CD14-positive monocyte (primary cell): Measurements from ENCODE around the gene ZNF334. TPM values are rescaled to one million over a fixed set of nuclear protein-coding genes. Genes with fewer than 3 reads are reported as not detected.
A peak's percentile ranks its signal among the peaks of the same experiment; 100 is the strongest.

Experiments
- DNase-seq, 3 donors: peaks; one replicate each; pipeline ENCODE4 v3.0.0-alpha.2; 2011 to 2022
- H2AFZ ChIP-seq: 2 replicates; pipeline ENCODE4 v1.6.0; 2012; ENCODE audit warnings: mild to moderate bottlenecking, low read depth, low read length, inconsistent platforms; ENCODE audit not compliant: insufficient read depth, poor library complexity, severe bottlenecking
- H3K27ac ChIP-seq, 2 donors: 1 replicate in 1 of 2; 2 replicates in 1 of 2; pipeline ENCODE4 v1.5.1; 2012 to 2013; ENCODE audit warnings: low read length in 2 of 2, control low read depth in 1 of 2, inconsistent platforms in 1 of 2, low read depth in 1 of 2, mild to moderate bottlenecking in 1 of 2
- H3K27me3 ChIP-seq, 2 donors: one replicate each; pipeline versions ENCODE4 v1.6.0 to v1.6.1; 2011 to 2013; ENCODE audit warnings: low read length in 2 of 2; ENCODE audit not compliant: control insufficient read depth in 2 of 2, insufficient read depth in 2 of 2
- H3K36me3 ChIP-seq, 2 donors: replicated peaks in 1 of 2; 1 replicate in 1 of 2; 2 replicates in 1 of 2; pipeline versions ENCODE4 v1.5.1 to v1.6.1; 2012 to 2013; ENCODE audit warnings: low read length in 2 of 2, control low read depth in 1 of 2, inconsistent platforms in 1 of 2, mild to moderate bottlenecking in 1 of 2; ENCODE audit not compliant: insufficient read depth in 2 of 2, control insufficient read depth in 1 of 2
- H3K4me1 ChIP-seq, 2 donors: 1 replicate in 1 of 2; 2 replicates in 1 of 2; pipeline versions ENCODE4 v1.5.1 to v1.6.1; 2012 to 2013; ENCODE audit warnings: low read length in 2 of 2, control low read depth in 1 of 2, inconsistent platforms in 1 of 2, mild to moderate bottlenecking in 1 of 2, moderate library complexity in 1 of 2; ENCODE audit not compliant: insufficient read depth in 2 of 2, control insufficient read depth in 1 of 2
- H3K4me2 ChIP-seq: replicated peaks from 2 replicates; pipeline ENCODE3; 2012; ENCODE audit warnings: low read length, moderate library complexity, mild to moderate bottlenecking; ENCODE audit not compliant: poor library complexity, severe bottlenecking; ENCODE audit errors: extremely low read depth
- H3K4me3 ChIP-seq, 3 experiments: fragments of 200-600 bp in 1 of 3; sonication (generic) in 1 of 3; replicated peaks in 1 of 3; 1 replicate in 2 of 3; 2 replicates in 1 of 3; pipeline ENCODE4 v1.5.1; 2011 to 2013; ENCODE audit warnings: low read length in 3 of 3, mild to moderate bottlenecking in 3 of 3, control low read depth in 2 of 3, low read depth in 2 of 3, inconsistent platforms in 1 of 3, moderate library complexity in 1 of 3
- H3K79me2 ChIP-seq: 2 replicates; pipeline ENCODE4 v1.6.0; 2012; ENCODE audit warnings: mild to moderate bottlenecking, control low read depth, inconsistent platforms, low read length, moderate library complexity; ENCODE audit not compliant: insufficient read depth
- H3K9ac ChIP-seq: 2 replicates; pipeline ENCODE4 v1.6.0; 2017; ENCODE audit warnings: low read length, mild to moderate bottlenecking; ENCODE audit not compliant: insufficient read depth, poor library complexity, severe bottlenecking
- H3K9me3 ChIP-seq, 2 donors: replicated peaks in 1 of 2; 1 replicate in 1 of 2; 2 replicates in 1 of 2; pipeline versions ENCODE4 v1.5.1 to v1.6.1; 2012 to 2013; ENCODE audit warnings: low read length in 2 of 2, control low read depth in 1 of 2; ENCODE audit not compliant: control insufficient read depth in 1 of 2, insufficient read depth in 1 of 2
- H4K20me1 ChIP-seq: 2 replicates; pipeline ENCODE4 v1.6.0; 2012; ENCODE audit warnings: mild to moderate bottlenecking, low read length, control low read depth, moderate library complexity; ENCODE audit not compliant: insufficient read depth
- H3K27ac Mint-ChIP-seq, 7 donors: one replicate each; pipeline ENCODE4 v1.8.0; 2020; ENCODE audit warnings: mild to moderate bottlenecking in 7 of 7, mixed read lengths in 7 of 7, moderate library complexity in 6 of 7, inconsistent platforms in 2 of 7
- H3K27me3 Mint-ChIP-seq, 3 donors: one replicate each; pipeline ENCODE4 v1.8.0; 2021 to 2022; ENCODE audit warnings: low read depth in 3 of 3, mild to moderate bottlenecking in 3 of 3, mixed read lengths in 3 of 3, moderate library complexity in 3 of 3, inconsistent platforms in 1 of 3
- H3K36me3 Mint-ChIP-seq, 2 donors: one replicate each; pipeline ENCODE4 v1.8.0; 2020; ENCODE audit warnings: mixed read lengths in 2 of 2, inconsistent platforms in 1 of 2, mild to moderate bottlenecking in 1 of 2
- H3K4me1 Mint-ChIP-seq: one replicate; pipeline ENCODE4 v1.8.0; 2020; ENCODE audit warnings: mild to moderate bottlenecking, mixed read lengths
- H3K4me3 Mint-ChIP-seq, 2 donors: one replicate each; pipeline ENCODE4 v1.8.0; 2020; ENCODE audit warnings: mild to moderate bottlenecking in 2 of 2, mixed read lengths in 2 of 2, moderate library complexity in 1 of 2
- H3K9me3 Mint-ChIP-seq, 7 donors: one replicate each; pipeline ENCODE4 v1.8.0; 2020 to 2022; ENCODE audit warnings: mixed read lengths in 7 of 7, mild to moderate bottlenecking in 6 of 7, moderate library complexity in 6 of 7, inconsistent platforms in 2 of 7
- WGBS: methylation state at CpG from one replicate; pipeline ENCODE4 v1.1.5; 2013; ENCODE audit warnings: missing lambda C conversion rate; ENCODE audit not compliant: insufficient coverage; 5-methylcytosine and 5-hydroxymethylcytosine counted together
- intact Hi-C, 2 donors: fragments of 100-400 bp; cut with micrococcal nuclease; formaldehyde crosslinking; loops; one replicate each; pipeline versions ENCODE4 v1.15.0 to v1.15.1; 2023
- polyA plus RNA-seq, 3 donors: library from polyadenylated mRNA; depleted of rRNA in 1 of 3; unstranded in 2 of 3; stranded (reverse) in 1 of 3; fragments of 300-500 nt in 2 of 3; fragments of >200 nt in 1 of 3; fragmentation: Illumina TruSeq in 2 of 3; gene quantifications; 1 replicate in 2 of 3; 2 replicates in 1 of 3; pipeline ENCODE4 v1.2.3, GENCODE V29; 2012 to 2021
- TF ChIP-seq, protein P1 (sequence below): fragments of 200-600 bp; IDR thresholded peaks from one replicate; pipeline ENCODE4 v1.8.0; 2022; ENCODE audit warnings: antibody characterized with exemption, mild to moderate bottlenecking

Gene ZNF334
- polyA plus RNA-seq, 3 donors: 0.04 TPM; not detected in 2

DNA sequence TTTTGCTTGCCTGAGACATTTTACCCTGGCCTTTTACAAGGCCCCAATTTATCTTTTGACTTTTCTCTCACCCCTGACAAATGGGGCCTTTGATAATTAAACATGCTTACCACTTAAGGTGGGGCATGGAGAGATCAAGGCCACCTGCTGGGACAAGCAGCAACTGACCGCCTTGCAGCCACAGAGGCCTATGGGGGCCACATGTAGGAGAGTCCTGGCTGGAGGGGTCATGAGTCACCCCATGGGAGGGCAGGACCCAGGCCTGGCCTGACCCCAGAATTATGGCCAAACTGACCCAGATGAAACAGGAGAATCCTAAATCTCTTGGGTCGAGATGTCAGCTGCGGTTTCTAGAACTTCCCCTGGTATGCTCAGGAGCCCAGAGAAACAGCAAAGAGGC, 45.6 kb upstream of the ZNF334 start:
- TF ChIP-seq, protein P1, sequence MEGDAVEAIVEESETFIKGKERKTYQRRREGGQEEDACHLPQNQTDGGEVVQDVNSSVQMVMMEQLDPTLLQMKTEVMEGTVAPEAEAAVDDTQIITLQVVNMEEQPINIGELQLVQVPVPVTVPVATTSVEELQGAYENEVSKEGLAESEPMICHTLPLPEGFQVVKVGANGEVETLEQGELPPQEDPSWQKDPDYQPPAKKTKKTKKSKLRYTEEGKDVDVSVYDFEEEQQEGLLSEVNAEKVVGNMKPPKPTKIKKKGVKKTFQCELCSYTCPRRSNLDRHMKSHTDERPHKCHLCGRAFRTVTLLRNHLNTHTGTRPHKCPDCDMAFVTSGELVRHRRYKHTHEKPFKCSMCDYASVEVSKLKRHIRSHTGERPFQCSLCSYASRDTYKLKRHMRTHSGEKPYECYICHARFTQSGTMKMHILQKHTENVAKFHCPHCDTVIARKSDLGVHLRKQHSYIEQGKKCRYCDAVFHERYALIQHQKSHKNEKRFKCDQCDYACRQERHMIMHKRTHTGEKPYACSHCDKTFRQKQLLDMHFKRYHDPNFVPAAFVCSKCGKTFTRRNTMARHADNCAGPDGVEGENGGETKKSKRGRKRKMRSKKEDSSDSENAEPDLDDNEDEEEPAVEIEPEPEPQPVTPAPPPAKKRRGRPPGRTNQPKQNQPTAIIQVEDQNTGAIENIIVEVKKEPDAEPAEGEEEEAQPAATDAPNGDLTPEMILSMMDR: no peak
- no peak overlapping the region for H3K27ac Mint-ChIP-seq
- H4K20me1 ChIP-seq: no peaks in the 10 kb centered on the region
- no peak overlapping the region for H2AFZ ChIP-seq
- no peak overlapping the region for H3K4me3 Mint-ChIP-seq
- no peak for DNase-seq
- intact Hi-C loops: loop anchor here in 1 of 2 donors (10.0 kb wide), 1 partner anchor 126 kb away; the partner anchor contains the start of gene TP53RK
- H3K4me1 Mint-ChIP-seq: no peaks in the 10 kb centered on the region
- peaks cover 4 to 6% (median 6%) of the 10 kb centered on the region in 3 donors for H3K27me3 Mint-ChIP-seq
- H3K36me3 Mint-ChIP-seq: no peaks in the 10 kb centered on the region
- no peak overlapping the region for H3K4me3 ChIP-seq
- no peak overlapping the region for H3K27ac ChIP-seq
- peaks cover 3 to 8% of the 10 kb centered on the region in 2 donors for H3K4me1 ChIP-seq
- H3K9me3 ChIP-seq: no peaks in the 10 kb centered on the region
- H3K36me3 ChIP-seq: no peaks in the 10 kb centered on the region
- no peak overlapping the region for H3K4me2 ChIP-seq
- 97% methylated on average over 3 of the region's 3 CpGs for WGBS
- H3K9me3 Mint-ChIP-seq: no peaks in the 10 kb centered on the region
- no peak overlapping the region for H3K9ac ChIP-seq
- no peaks in the 10 kb centered on the region for H3K27me3 ChIP-seq
- H3K79me2 ChIP-seq: no peaks in the 10 kb centered on the region

DNA sequence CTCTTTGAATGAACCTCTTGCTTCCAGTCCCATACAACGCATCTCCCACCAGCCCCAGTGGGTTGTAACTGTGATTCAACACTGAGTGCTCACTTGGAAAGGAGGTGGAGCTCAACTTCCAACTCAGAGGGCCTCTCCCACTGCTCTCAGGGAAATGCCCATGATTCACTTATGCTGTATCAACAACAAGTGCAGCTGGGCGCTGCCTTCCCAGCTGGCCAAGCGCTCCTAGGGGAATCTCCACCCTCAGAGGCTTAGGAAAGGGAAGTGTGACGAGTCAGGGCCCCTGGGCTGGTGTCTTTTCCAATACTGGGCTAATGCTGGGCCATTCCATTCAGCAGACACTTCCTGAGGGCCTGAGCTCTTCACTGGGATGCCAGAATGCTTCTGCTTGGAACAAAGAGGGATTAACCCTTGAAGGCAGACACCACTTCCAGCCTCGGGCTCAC, 45.2 kb upstream of the ZNF334 start:
- Histone ChIP-seq H2AFZ (no peak overlapping the region), H3K4me2 (no peak overlapping the region), H3K4me1 (peaks cover 3 to 8% of the 10 kb centered on the region in 2 donors), H3K4me3 (no peak overlapping the region), H3K27me3 (no peaks in the 10 kb centered on the region), H3K36me3 (no peaks in the 10 kb centered on the region), H3K9me3 (no peaks in the 10 kb centered on the region), H4K20me1 (no peaks in the 10 kb centered on the region), H3K79me2 (no peaks in the 10 kb centered on the region), H3K27ac (no peak overlapping the region), H3K9ac (no peak overlapping the region)
- TF ChIP-seq, protein P1: no peak
- Mint-ChIP-seq H3K36me3 (no peaks in the 10 kb centered on the region), H3K9me3 (no peaks in the 10 kb centered on the region), H3K27ac (no peak overlapping the region), H3K4me1 (no peaks in the 10 kb centered on the region), H3K27me3 (peaks cover 4 to 6% (median 6%) of the 10 kb centered on the region in 3 donors), H3K4me3 (peak overlapping the region in 1 of 2 donors; percentile 2)
- peak in 1 of 3 donors; percentile 82 for DNase-seq
- intact Hi-C loops: loop anchor here in 1 of 2 donors (10.0 kb wide), 1 partner anchor 126 kb away; the partner anchor contains the start of gene TP53RK
- WGBS: 91% methylated on average over 5 of the region's 5 CpGs
